Neural progenitor cell (in vitro differentiated cells): ENCODE measurements around the gene ZNF414.

Source experiments
- EZH2 ChIP-seq: fragments of 200-600 bp; sonication (generic); IDR thresholded peaks from 2 replicates; pipeline ENCODE4 v1.6.1; 2017; ENCODE audit warnings: antibody characterized with exemption, mild to moderate bottlenecking, moderate library complexity
- TF ChIP-seq, protein P1 (sequence below): fragments of 200-600 bp; sonication (generic); IDR thresholded peaks from 2 replicates; pipeline ENCODE4 v1.5.1; 2017; ENCODE audit warnings: antibody characterized with exemption, mild to moderate bottlenecking

DNA sequence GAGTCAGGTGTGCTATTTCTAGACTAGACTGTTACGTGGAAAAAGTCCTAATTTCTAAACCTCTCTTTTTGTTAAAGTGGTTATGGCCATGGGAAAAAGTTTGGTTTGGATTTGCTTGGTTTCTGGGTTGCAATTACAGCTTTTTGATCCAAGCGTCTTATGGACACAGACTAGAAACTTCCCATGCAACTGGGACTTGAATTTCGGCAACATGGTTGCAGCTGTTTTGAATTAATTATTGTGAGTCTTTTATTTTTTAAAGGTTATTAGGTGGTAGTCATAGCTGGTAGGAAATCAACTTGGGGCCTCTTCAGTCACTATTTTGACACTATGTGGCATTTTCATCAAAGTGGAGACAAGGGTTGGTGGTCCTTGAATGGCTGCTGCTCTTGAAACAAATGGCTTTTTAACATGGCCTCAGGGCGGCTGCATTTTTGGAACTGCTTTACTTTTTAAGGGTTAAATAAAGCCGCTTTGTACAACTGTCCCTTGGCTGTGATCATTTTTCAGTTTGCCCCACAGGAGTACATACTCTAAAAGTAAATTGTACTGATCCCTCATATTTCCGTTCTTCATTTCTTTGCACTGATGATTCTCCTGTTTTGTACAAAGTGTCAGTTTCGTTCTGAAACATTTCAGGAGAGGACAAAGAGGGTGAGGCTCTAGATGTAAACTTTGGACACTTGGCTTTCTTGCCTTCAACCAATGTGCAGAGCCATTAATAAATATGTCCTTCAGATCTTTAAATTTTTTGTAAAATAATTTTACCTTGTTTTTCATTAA, 53.3 kb downstream of the ZNF414 start:
- TF ChIP-seq, protein P1, sequence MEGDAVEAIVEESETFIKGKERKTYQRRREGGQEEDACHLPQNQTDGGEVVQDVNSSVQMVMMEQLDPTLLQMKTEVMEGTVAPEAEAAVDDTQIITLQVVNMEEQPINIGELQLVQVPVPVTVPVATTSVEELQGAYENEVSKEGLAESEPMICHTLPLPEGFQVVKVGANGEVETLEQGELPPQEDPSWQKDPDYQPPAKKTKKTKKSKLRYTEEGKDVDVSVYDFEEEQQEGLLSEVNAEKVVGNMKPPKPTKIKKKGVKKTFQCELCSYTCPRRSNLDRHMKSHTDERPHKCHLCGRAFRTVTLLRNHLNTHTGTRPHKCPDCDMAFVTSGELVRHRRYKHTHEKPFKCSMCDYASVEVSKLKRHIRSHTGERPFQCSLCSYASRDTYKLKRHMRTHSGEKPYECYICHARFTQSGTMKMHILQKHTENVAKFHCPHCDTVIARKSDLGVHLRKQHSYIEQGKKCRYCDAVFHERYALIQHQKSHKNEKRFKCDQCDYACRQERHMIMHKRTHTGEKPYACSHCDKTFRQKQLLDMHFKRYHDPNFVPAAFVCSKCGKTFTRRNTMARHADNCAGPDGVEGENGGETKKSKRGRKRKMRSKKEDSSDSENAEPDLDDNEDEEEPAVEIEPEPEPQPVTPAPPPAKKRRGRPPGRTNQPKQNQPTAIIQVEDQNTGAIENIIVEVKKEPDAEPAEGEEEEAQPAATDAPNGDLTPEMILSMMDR, result no peak
- TF ChIP-seq EZH2, result no peak
